ENCODE measurements around the gene HS3ST3B1.

- no peak for TF ChIP-seq POLR2AphosphoS5 (IDR thresholded peaks at IDR 0.05)
- TF ChIP-seq CTCF (IDR thresholded peaks at IDR 0.05): no peak
- TF ChIP-seq EP300 (IDR thresholded peaks at IDR 0.05): no peak
These were observed 2.5 kb upstream of the HS3ST3B1 start for GRCh38 chr17:14298221-14298946.
